Measurements from ENCODE around the gene DENND11. TPM values are rescaled to one million over a fixed set of nuclear protein-coding genes. Genes with fewer than 3 reads are reported as not detected.

DENND11 gene
- total and polyA plus RNA-seq, 2 donors from 2014 or later, result 6.1 to 22.6 TPM

DNA sequence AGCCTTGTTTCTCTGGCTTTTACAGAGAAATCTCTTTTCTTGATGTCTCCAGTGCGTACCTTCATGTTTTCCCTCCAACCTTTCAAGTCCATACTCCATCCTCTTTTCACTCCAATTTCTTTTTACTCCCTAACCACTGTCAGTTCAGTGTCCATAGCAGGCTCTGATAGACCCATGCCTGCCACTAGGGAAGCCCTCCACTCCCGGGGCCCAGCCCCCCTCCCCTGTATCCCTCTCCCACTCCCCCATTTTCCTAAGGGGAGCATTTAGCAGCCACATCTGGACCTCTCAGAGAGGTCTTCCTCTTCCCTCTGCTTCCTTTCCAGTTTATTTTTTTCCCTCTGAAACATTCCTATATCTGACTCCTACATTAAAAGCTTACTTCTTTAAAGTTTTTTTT, 33.1 kb downstream of the DENND11 start:
- no peaks in the 10 kb centered on the region for H3K9me3 ChIP-seq (ENCODE audit: control insufficient read depth in 2 of 3, insufficient read depth in 1 of 3, low read length in 3 of 3)
- intact Hi-C loops (cut with DNase I), result no loop called here
- no peak overlapping the region for H3K9ac ChIP-seq (ENCODE audit: low read length in 3 of 3)
- H3K27me3 ChIP-seq (ENCODE audit: control insufficient read depth, insufficient read depth, low read length), result no peaks in the 10 kb centered on the region
- no peak overlapping the region for H3K27ac ChIP-seq (ENCODE audit: low read depth in 2 of 2, low read length in 2 of 2)
- DNase-seq (no peak), FAIRE-seq (no peak)
- H3K36me3 ChIP-seq (ENCODE audit: control insufficient read depth in 2 of 3, insufficient read depth in 3 of 3, low read length in 3 of 3), result peaks cover 3 to 21% (median 17%) of the 10 kb centered on the region in 3 donors
- TF ChIP-seq, protein P1, sequence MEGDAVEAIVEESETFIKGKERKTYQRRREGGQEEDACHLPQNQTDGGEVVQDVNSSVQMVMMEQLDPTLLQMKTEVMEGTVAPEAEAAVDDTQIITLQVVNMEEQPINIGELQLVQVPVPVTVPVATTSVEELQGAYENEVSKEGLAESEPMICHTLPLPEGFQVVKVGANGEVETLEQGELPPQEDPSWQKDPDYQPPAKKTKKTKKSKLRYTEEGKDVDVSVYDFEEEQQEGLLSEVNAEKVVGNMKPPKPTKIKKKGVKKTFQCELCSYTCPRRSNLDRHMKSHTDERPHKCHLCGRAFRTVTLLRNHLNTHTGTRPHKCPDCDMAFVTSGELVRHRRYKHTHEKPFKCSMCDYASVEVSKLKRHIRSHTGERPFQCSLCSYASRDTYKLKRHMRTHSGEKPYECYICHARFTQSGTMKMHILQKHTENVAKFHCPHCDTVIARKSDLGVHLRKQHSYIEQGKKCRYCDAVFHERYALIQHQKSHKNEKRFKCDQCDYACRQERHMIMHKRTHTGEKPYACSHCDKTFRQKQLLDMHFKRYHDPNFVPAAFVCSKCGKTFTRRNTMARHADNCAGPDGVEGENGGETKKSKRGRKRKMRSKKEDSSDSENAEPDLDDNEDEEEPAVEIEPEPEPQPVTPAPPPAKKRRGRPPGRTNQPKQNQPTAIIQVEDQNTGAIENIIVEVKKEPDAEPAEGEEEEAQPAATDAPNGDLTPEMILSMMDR (IDR thresholded peaks at IDR 0.05; ENCODE audit: borderline replicate concordance, extremely low read depth, insufficient read depth), result no peak
- no peak overlapping the region for H3K4me3 ChIP-seq (ENCODE audit: low read length in 3 of 3)
- H3K4me1 ChIP-seq (ENCODE audit: control insufficient read depth in 2 of 3, insufficient read depth in 2 of 3, low read depth in 1 of 3, low read length in 3 of 3), result peaks cover 0 to under 1% (median 0%) of the 10 kb centered on the region in 3 donors

DNA sequence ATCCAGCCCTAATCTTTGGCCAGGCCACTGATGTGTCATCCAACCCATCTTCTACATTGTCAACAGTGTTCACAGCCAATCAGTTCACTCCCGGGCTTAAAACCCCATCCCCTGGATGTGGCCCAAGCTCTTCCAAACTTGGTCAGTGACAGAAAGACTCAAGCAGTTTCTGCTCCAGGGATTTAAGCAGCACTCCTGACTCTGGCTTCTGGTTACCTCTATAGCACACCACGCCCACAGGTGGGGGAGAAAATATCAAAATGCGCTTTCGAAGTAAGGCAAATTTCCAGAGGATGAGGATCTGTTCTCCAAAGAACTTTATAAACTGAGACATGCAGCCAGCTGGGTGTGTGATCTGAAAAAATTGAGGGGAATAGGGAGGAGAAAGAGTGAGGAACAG, 35.9 kb downstream of the DENND11 start:
- Histone ChIP-seq H3K9ac (ENCODE audit: low read length in 3 of 3) (no peak overlapping the region), H3K27me3 (ENCODE audit: control insufficient read depth, insufficient read depth, low read length) (no peaks in the 10 kb centered on the region), H3K36me3 (ENCODE audit: control insufficient read depth in 2 of 3, insufficient read depth in 3 of 3, low read length in 3 of 3) (peaks cover 3 to 30% (median 11%) of the 10 kb centered on the region in 3 donors), H3K4me3 (ENCODE audit: low read length in 3 of 3) (no peak overlapping the region), H3K4me1 (ENCODE audit: control insufficient read depth in 2 of 3, insufficient read depth in 2 of 3, low read depth in 1 of 3, low read length in 3 of 3) (peaks cover 0 to 12% (median 5%) of the 10 kb centered on the region in 3 donors), H3K9me3 (ENCODE audit: control insufficient read depth in 2 of 3, insufficient read depth in 1 of 3, low read length in 3 of 3) (no peaks in the 10 kb centered on the region), H3K27ac (ENCODE audit: low read depth in 2 of 2, low read length in 2 of 2) (no peak overlapping the region)
- TF ChIP-seq, protein P1 (IDR thresholded peaks at IDR 0.05; ENCODE audit: borderline replicate concordance, extremely low read depth, insufficient read depth), result no peak
- intact Hi-C loops (cut with DNase I), result no loop called here
- FAIRE-seq (no peak), DNase-seq (no peak)

DNA sequence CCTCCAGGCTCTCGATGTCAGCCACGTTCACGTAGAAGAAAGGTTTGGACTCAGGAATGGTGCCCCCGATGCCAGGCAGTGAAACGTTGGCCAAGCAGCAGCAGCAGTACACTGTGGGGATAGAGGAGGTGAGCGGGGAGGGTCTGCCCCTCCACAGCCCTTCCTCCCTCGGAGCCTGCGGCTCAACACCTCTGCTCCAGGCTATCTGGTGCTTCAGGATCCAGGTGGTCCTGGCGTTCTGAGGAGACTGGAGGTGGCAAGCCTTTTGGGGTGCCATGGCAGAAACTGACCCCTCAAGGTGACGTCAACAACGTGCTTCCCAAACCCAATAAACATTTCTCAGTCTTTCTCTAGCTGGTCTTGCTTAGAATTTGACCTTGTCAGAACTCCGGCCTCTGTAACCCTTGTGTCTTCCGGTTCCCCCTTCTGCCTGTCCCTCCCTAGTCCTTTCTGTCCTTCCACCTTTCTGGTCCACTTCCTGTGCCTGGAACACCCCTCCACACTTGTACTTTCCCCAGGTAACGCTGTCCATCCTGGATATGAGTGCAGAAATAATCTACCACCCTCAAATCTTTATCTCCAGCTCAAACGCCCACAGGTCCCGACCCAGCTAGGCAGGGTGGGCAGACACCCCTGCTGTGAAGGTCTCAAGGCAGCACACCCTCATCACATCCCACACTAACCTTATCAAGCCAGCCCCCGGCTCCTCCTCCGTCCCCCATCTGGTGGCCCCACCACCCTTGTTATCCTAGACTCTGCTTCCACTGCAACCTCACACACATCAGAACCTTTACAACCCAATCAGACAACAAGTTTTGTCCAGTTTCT, 36.5 kb downstream of the DENND11 start:
- H3K9ac ChIP-seq (ENCODE audit: low read length in 3 of 3), result no peak overlapping the region
- peaks cover 0 to 36% (median 9%) of the 10 kb centered on the region in 3 donors for H3K36me3 ChIP-seq (ENCODE audit: control insufficient read depth in 2 of 3, insufficient read depth in 3 of 3, low read length in 3 of 3)
- DNase-seq (no peak), FAIRE-seq (no peak)
- H3K9me3 ChIP-seq (ENCODE audit: control insufficient read depth in 2 of 3, insufficient read depth in 1 of 3, low read length in 3 of 3), result no peaks in the 10 kb centered on the region
- H3K27me3 ChIP-seq (ENCODE audit: control insufficient read depth, insufficient read depth, low read length), result no peaks in the 10 kb centered on the region
- peaks cover 0 to 12% (median 5%) of the 10 kb centered on the region in 3 donors for H3K4me1 ChIP-seq (ENCODE audit: control insufficient read depth in 2 of 3, insufficient read depth in 2 of 3, low read depth in 1 of 3, low read length in 3 of 3)
- H3K4me3 ChIP-seq (ENCODE audit: low read length in 3 of 3), result no peak overlapping the region
- no peak overlapping the region for H3K27ac ChIP-seq (ENCODE audit: low read depth in 2 of 2, low read length in 2 of 2)
- TF ChIP-seq, protein P1 (IDR thresholded peaks at IDR 0.05; ENCODE audit: borderline replicate concordance, extremely low read depth, insufficient read depth), result no peak
- intact Hi-C loops (cut with DNase I), result no loop called here
